GM21528 (cell line): ENCODE data around the gene WFDC12.
"Not testable (repeated sequence)": the region's sequence is repeated elsewhere in the genome, so short reads cannot be mapped to it uniquely, and the experiment has no call there.

ENCODE experiments used
- ATAC-seq: cut with Tn5 transposase; IDR thresholded peaks from one replicate; pipeline ENCODE4 v1.9.1; 2021; ENCODE audit warnings: mild to moderate bottlenecking, moderate library complexity; ENCODE audit not compliant: unreplicated experiment, low FRiP score

Gene WFDC12, protein sequence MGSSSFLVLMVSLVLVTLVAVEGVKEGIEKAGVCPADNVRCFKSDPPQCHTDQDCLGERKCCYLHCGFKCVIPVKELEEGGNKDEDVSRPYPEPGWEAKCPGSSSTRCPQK

DNA sequence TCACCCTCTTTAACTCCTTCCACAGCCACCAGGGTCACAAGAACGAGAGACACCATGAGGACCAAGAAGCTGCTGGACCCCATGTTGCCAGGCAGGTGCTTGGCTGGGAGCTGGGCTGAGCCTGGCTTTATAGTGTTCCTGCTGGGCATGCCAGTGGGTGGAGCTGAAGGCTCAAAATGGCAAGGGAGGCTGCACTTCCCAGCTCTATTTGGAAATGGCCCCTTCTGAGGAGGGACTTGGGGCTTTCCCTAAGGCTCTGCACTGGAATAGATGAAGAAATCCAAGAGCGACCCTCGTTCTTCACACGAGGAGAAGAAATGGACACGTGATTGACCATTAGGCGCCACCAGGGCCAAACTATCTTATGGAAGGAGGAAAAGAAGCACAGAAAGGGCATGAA lies at the start of gene WFDC12:
Gene WFDC12 (minus strand): TSS at position 101 of the 400 bp plus-strand sequence. CDS start 18 bp downstream, at position 83.
- ATAC-seq, result no peak

DNA sequence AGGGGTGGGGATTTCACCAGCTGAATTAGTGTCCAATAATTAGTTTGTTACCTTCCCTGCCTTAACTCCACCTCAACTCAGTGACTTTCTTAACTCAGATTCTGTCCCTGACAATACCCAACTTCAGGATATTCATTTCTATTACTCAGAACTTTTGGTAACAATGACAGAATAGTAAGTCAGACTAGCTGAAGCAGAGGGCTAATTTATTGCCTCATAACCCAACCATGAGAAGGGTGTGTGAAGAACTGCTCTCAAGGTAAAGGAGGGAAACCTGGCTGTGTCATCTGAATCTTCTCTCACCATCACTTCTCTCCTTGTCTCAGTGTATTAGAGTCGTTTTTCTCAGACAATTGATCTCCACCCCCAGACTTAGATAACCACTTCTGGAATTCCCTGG lies 49.3 kb upstream of the WFDC12 start:
- no peak for ATAC-seq

DNA sequence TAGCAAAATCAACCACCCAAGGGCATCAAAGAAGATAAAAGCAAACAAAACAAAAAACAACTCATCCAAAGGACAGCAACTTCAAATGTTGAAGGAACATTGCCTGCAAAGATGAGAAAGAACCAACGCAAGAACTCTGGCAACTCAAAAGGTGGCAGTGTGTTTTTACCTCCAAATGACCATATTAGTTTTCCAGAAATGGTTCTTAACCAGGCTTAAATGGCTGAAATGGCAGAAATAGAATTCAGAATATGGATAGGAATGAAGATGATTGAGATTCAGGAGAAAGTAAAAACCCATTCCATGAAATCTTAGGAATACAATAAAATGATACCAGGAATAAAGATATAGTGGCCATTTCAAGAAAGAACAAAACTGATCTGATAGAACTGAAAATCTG lies 40.6 kb upstream of the WFDC12 start:
- ATAC-seq, result no peak

DNA sequence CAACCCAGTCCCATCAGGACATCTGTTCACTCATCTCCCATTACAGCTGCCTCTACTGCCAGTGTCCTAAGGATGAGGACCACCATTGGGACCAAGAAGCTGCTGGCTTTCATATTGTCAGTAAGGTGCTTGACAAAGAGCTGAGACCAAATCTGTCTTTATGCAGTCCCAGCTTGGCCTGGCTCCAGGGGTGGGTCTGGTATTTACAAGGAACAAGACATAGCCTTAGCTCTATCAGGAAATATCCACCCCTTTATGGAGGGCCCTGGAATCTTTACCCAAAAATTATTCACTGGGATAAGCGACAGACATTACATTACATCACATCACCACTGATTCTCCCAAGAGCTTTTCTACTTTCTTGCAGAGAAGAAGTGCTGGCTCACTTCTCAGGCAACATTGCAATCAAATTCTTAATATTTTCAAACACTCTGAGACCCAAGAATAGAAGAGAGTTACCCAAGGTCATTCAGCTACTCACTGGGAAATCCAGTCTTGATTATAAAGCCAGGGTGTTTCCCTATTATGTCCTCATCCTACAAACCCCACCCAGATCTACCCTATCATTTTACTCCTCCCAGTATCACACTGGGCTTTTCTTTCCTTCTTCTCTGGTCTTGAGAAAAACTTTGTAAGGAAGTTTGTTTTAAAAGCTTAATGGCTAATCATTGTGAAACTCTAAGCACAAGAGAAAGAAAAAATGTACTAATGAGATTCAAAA lies 39.0 kb upstream of the WFDC12 start:
- no peak for ATAC-seq

DNA sequence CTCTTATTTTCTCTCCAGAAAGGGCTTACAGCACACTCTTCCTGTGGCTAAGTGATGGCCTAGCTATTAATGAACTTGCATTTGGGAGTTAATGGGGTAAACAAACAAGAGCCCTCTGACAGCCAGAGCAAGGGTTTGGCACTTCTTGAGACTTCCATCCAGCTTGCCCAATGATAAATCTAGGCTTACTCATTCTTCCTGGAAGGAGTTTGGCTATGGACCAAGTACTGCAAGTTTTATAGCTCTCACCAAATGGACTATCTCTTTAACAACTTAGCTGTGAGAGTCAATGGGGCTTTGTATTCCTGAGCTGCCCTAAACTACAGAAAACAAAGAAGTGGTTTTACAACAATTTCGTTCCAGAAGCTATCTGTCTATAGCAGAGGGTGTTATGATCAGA lies 33.7 kb upstream of the WFDC12 start:
- ATAC-seq, result no peak

DNA sequence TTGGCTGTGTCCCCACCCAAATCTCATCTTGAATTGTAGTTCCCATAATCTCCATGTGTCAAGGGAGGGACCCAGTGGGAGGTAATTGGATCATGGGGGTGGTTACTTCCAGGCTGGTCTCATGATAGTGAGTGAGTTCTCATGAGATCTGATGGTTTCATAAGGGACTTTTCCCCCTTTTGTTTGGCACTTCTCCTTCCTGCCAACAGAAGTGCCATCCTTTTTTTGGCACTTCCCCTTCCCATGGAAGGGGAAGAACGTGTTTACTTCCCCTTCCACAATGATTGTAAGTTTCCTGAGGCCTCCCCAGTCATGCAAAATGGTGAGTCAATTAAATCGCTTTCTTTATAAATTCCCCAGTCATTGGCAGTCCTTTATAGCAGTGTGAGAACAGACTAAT lies 32.4 kb upstream of the WFDC12 start:
- ATAC-seq, result no peak

DNA sequence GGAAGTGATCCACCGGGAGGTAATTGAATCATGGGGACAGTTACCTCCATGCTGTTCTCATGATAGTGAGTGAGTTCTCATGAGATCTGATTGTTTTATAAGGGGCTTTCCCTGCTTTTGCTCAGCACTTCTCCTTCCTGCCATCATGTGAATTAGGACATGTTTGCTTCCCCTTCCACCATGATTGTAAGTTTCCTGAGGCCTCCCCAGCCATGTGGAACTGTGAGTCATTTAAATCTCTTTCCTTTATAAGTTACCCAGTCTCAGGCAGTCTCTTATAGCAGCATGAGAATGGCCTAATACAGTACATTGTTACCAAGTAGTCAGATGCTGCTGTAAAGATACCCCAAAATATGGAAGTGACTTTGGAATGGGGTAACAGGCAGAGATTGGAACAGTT lies 30.5 kb upstream of the WFDC12 start:
- ATAC-seq, result not testable (repeated sequence)

DNA sequence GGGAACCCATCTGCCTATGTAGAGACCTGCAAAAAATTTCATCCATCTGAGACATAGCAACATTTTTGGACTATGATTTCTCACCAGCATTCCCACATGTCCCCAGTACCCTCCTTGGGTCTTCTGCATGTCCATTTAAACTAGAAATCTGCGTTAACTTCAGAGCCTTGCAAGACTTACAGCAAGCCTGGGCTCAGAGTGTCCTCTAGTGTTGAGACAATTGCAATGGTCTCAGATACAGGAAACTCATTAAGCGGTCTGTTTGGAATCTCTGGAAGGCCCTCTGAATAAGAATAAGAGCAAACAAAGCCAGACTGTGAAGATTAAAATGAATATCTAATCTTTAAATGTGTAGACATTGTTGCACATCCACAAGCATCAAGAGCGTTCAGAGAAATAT lies 29.9 kb upstream of the WFDC12 start:
- no peak for ATAC-seq

DNA sequence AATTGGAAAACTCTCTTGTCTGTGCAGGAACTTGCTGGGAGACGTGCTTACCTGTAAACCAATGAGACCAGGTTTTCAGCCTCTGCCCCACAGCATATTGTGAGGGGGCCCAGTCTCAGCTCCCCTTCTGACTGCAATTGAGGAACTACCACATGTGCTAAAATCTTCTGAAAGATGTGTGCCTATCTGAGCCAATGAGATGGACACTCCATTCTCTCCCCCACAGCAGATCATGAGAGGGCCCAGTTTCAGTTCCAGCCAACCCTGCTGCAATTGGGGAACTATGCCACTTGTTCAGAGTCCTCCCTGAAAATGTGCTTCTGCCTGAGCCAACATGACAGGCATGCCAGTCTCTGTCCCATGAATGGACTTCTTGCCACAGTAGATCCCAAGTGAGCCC lies 29.5 kb upstream of the WFDC12 start:
- ATAC-seq, result no peak

DNA sequence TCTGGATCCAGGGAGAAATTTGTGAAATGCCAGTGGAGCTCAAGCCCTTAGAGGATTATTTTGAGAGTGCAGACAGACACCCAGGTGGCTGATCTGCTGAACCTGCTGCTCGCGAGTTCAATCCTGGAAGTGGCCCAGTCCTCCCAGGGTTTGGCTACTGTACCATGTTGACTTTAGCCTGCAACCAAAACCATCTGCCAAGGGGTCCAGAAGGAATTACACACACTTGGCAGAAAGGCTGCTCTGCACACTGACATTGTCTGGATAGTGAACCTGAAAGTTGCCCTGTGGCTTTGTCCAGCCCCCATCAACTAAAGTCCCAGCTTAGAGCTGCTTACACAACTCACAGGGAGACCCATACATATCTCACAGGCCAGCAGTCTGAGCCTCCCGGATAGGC lies 28.9 kb upstream of the WFDC12 start:
- no peak for ATAC-seq

DNA sequence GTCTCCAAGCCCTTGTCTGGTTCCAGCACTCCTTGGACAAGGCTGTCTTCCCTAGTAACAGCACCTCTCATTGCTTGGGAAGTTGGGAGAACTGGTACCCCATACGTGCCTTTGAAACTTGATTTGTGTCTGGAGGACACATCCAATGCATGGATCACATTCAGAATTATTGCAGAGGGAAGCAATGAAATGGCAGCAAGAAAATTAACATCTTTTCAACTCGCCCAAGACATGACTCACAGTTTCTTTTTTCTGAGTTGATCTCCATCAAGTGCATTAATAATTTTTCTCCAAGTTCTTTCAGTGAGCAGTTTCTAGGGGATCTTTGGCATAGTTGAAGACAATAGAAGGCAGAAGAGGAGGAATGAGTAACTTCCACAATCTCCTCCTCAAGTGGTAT lies 28.1 kb upstream of the WFDC12 start:
- no peak for ATAC-seq

DNA sequence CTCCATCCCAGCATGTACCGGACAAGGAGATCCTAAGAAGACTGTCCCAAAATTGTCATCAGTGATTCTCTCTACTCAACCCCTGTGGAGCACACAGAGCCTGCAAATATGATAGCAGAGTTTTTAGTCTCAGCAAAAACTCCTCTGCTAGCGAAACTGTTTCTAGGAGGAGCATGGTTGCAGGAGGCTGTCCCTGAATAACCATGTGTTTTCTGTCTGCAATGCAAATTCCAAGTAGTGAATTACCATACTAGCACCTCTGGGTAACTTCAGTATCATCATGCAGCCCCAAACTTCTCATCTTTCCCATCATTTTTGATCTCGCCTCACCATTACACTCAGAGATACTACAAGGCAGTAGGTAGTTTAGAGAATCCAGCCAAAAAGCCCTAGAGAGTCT lies 24.8 kb upstream of the WFDC12 start:
- no peak for ATAC-seq

DNA sequence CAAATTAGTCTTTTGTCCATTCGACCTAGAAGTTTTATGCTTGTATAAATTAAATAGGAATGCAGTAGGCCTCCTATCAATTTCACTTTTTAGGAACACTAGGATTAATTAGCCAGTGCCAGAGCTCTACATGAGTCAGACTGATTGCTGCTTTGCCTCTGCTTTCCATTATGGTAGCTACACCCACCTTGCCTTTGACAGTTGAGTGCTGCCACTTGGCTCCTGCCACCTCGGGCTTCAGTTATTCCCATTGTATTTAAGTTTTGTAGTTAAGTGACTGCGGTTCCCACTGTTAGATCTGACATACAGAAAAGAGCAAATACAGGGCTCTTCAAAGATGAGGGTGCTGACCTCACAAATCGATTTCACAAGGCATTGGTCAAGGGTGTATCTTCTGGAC lies 16.6 kb upstream of the WFDC12 start:
- no peak for ATAC-seq

DNA sequence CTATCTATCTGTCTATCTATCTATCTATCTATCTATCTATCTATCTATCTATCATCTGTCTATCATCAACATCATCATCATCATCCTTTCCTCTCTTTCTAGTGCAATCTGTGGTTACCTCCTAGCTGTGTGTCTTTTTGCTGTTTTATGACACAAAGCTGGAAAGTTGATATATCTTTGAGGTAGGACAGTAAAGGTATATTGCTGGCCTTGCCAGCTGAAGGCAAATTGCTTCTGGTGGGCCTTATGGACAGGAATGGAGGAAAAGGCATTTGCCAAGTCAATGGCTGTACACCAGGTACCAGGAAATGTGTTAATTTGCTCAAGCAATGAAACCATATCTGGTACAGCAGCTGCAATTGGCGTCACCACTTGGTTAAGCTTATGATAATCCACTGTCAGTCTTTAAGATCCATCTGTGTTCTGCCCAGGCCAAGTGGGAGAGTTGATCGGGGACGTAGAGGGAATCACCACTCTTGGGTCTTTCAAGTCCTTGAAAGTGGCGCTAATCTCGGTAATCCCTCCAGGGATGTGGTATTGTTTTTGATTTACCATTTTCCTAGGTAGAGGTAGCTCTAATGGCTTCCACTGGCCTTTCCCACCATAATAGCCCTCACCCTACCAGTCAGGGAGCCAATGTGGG lies 15.6 kb upstream of the WFDC12 start:
- not testable (repeated sequence) for ATAC-seq

DNA sequence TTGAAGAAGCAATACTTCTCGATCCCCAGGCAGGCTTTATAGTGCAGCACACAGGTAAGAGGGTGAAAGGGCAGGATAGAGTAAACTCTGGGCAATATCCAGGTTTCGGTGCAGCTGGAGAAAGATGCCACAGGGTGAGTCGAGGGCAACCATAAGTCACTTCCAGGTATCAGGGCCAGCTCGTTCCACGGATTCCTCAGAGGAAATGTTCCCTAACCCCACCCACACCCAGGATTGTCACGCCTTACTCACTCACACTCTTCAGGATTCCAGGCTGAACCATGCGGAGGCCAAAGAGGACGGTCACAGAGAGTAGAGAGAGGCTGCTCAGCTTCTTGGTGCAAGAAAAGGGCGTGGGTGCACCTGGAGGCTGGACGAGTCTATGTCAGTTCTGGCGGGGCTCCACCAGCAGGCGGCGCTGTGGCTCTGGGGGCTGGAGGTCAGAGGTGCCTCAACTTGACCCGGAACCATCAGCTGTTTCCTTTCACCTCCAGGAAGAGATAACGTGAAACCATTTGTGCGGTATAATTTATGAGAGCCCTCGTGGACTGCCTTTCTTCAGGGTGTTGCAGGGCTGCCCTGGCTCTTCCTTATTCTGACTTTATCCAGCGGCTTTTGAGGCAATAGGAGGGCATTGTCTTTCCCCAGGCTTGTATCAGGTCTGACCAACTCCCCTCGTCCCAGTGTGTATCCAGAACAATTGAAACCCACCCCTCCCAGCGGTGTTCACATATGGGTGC lies 14.5 kb upstream of the WFDC12 start:
- no peak for ATAC-seq

DNA sequence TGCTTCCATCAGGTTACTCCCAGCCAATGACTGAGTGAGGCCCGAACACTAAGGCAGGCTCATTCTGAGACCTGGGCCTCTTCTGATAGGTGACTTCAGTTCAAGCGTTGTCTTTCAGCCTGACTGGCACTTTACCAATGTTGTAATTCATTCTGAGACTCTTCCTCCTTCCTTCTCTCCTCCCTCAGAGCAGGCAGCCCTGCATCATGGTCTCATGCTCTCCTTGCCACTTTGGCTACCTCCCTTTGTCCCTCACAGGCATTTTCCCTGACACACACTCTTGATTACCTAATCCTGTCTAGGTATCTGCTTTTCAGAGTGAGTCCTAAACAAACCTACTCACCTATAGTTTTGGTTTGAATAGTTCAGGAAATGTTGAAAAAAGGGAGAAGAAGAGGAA lies 12.6 kb upstream of the WFDC12 start:
- no peak for ATAC-seq

DNA sequence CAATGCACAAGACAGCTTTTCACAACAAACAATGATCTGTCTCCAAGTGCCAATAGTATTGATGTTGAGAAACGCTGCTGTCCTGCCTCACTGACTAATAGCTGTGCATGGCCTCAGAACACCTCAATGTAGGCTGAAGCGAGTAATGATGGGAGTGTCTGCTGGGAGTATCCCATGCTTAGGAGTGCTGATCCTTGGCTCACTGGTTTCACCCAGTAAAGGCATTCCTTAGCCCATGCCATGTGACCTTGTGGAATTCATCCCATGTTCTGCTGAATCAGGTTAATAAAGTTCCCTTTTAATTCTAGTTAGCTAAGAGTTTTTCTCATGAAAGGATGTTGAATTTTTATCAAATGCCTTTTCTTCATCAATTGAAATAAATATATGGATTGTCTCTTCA lies 3.8 kb upstream of the WFDC12 start:
- ATAC-seq, result no peak

DNA sequence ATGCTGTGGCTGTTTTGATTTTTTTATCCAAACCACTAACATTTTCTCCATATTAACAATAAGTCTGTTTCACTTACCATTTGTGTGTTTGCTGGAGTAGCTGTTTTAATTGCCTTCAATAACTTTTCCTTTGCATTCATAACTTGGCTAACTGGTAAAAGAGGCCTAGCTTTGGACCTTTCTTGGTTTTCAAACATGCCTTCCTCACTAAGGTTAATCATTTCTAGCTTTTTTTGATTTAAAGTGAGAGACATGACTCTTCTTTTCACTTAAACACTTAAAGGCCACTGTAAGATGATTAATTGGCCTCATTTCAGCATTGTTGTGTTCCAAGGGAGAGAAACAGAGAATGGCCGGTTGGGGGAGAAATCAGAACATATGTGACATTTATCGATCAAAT lies 2.9 kb downstream of the WFDC12 start:
- ATAC-seq, result no peak

DNA sequence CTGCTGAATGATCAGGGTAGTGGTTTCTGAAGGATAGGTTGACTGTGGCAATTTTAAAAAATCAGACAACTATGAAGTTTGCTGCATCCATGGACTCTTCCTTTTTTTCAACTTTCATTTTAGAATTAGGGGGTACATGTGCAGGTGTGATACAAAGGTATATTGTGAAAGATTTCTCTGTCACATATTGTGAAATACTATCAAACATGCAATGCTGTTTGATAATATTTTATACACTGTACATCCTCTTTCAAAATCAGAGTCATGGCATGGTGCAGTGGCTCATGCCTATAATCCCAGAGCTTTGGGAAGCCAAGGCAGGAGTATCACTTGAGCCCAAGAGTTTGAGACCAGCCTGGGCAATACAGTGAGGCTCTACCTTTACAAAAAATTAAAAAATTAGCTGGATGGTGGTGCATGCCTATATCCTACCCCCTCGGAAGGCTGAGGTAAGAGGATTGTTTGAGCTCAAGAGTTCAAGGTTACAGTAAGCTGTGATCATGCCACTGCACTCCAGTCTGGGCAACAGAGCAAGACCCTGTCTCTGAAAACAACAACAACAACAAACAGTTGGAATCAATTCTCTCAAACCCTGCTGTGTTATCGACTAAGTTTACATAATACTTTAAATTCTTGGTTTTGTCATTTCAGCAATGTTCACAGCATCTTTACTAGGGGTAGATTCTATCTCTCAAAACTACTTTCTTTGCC lies 4.6 kb downstream of the WFDC12 start:
- ATAC-seq, result no peak

DNA sequence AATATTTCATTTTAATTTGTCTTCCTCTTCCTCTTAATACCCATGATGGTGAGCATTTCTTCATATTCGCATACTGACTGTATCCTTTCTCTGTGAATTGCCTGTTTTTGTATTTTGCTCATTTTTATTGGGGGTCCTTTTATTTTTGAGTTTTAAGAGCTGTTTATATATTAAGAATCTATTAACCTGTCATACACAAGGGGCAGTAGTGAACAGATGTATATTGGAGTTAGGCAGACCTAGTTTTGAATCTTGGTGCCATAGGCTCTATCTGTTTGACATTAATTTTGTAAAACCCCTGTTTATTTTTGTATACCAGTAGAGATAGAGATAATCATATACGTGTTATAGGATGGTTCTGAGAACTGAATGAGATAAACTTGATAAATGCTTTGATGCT lies 6.2 kb downstream of the WFDC12 start:
- ATAC-seq, result no peak

DNA sequence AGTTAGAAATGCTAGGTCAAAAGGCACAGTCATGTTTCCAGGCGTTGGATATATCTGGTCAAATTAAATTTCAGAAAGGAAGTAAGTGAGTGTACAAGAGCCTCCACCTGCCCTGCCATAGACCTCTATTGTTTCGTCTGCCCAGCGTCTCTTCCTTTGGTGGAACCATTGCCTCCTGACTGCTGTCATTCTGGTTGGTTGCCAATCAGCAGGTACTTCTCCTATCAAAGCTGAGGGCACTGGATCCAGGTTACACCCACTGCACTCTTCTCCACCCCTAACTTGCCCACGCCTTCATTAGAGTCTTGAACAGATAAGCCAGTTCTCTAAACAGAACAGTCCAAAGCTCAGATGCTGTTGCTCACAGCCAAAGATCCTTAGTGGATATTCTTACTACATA lies 6.7 kb downstream of the WFDC12 start:
- no peak for ATAC-seq
